ENCODE measurements around the gene KLHDC4. TPM values are rescaled to one million over a fixed set of nuclear protein-coding genes. Genes with fewer than 3 reads are reported as not detected.

Gene KLHDC4
- total and polyA plus RNA-seq, 2 of the 4 experiments (the other 2 are of a cell fraction) = 13.6 to 19.0 TPM

DNA sequence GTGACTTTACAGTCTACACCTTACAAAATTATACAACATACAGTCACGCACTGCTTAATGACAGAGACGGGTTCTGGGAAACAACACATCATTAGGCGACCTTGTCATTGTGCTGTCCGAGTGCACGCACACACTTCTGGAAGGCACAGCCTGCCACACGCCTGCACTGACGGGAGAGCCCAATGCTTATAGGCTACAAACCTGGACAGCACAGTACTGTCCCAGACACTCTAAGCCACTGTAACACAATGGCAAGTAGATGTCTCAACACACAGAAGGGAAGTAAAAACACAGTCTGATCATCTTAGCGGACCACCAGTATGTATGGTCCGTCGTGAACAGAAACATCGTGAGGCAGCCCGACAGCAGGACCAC is 29.8 kb downstream of the KLHDC4 start:
- intact Hi-C loops (cut with micrococcal nuclease) (no loop called here), dilution Hi-C loops (cut with HindIII; ENCODE audit: low sequenced_read_pairs, unreplicated experiment) (no loop called here), in situ Hi-C loops (cut with MboI; ENCODE audit: low sequenced_read_pairs) (no loop called here)
- H3K23ac ChIP-seq (ENCODE audit: low read depth, low read length) = no peak overlapping the region
- no peak overlapping the region for H2AK5ac ChIP-seq (ENCODE audit: low read depth, low read length)
- H3K56ac ChIP-seq (ENCODE audit: extremely low read depth, insufficient read depth, low read length) = no peak overlapping the region
- H3K9me3 ChIP-seq (ENCODE audit: control insufficient read depth, insufficient read depth, low read length) = no peaks in the 10 kb centered on the region
- H2AFZ ChIP-seq (replicated peaks; ENCODE audit: low read length, poor library complexity) = no peak overlapping the region
- peaks cover 5% of the 10 kb centered on the region for H3K9me1 ChIP-seq (ENCODE audit: insufficient read depth, low read length)
- H3K14ac ChIP-seq (replicated peaks; ENCODE audit: low read depth, low read length) = no peak overlapping the region
- POLR2A ChIA-PET (ENCODE audit: unreplicated experiment) = no interaction called here
- peaks cover 0 to 25% of the 10 kb centered on the region in 2 experiments; a peak in 3 of 4 replicates for H3K79me1 ChIP-seq (ENCODE audit: low read depth in 1 of 2, low read length in 2 of 2)
- 91% methylated on average over 8 of the region's 12 CpGs; no CpG with 5 or more reads in 1 of the 2 experiments for WGBS, 2 experiments (ENCODE audit: extremely low coverage in 2 of 2, insufficient read length in 1 of 2)
- BruUV-seq (replicated peaks) = no TSS peak
- no peak overlapping the region for H3K9ac ChIP-seq (ENCODE audit: low read depth, low read length)
- ATAC-seq (ENCODE audit: low read depth) (no peak), DNase-seq (no peak)
- no peak overlapping the region for H4K8ac ChIP-seq (ENCODE audit: low read depth in 2 of 2, low read length in 2 of 2)
- no peak overlapping the region for H2BK120ac ChIP-seq (ENCODE audit: low read depth, low read length)
- H4K20me1 ChIP-seq (ENCODE audit: insufficient read depth, low read length) = peaks cover 21% of the 10 kb centered on the region
- H4K5ac ChIP-seq (ENCODE audit: low read depth, low read length) = no peak overlapping the region
- H4K91ac ChIP-seq (ENCODE audit: insufficient read depth, low read depth, low read length) = no peak overlapping the region
- H3K4me1 ChIP-seq (ENCODE audit: control insufficient read depth, insufficient read depth, low read length) = no peaks in the 10 kb centered on the region
- no peak overlapping the region for H2BK15ac ChIP-seq (ENCODE audit: low read depth, low read length)
- no peaks in the 10 kb centered on the region for H3K27me3 ChIP-seq (ENCODE audit: control insufficient read depth, insufficient read depth, low read length)
- H3K4ac ChIP-seq (ENCODE audit: low read depth, low read length) = no peak overlapping the region
- H3K27ac ChIP-seq (ENCODE audit: insufficient read depth, low read length) = no peak overlapping the region
- CTCF ChIA-PET = no interaction called here
- H2BK20ac ChIP-seq (ENCODE audit: low read depth, low read length) = no peak overlapping the region
- no peak overlapping the region for H3K4me3 ChIP-seq (ENCODE audit: insufficient read depth, low read depth, low read length)
- no peak overlapping the region for H2AK9ac ChIP-seq (replicated peaks; ENCODE audit: low read depth, low read length, poor library complexity)
- no peak overlapping the region for H3K18ac ChIP-seq (ENCODE audit: low read depth, low read length)
- TF ChIP-seq BHLHE40 (IDR thresholded peaks at IDR 0.05; ENCODE audit: low read depth, low read length) (no peak), MAFK (IDR thresholded peaks at IDR 0.05; ENCODE audit: low read depth, low read length) (no peak), MXI1 (IDR thresholded peaks at IDR 0.05; ENCODE audit: borderline replicate concordance, low read depth, low read length) (no peak), NFE2L2 (IDR thresholded peaks at IDR 0.05; ENCODE audit: low read depth, low read length) (no peak), RCOR1 (IDR thresholded peaks at IDR 0.05; ENCODE audit: insufficient replicate concordance, low read length) (no peak), MAZ (IDR thresholded peaks at IDR 0.05; ENCODE audit: borderline replicate concordance, low read depth, low read length) (no peak)
- H3K4me2 ChIP-seq (ENCODE audit: low read depth, low read length) = no peak overlapping the region
- no peak overlapping the region for H2BK5ac ChIP-seq (ENCODE audit: low read depth, low read length, poor library complexity, severe bottlenecking)
- peaks cover 16% of the 10 kb centered on the region for H3K36me3 ChIP-seq (ENCODE audit: control insufficient read depth, insufficient read depth, low read length)

All from IMR-90 (cell line).